Right atrium auricular region (tissue), 2 donors: ENCODE data around the gene CCNI2. TPM values are rescaled to one million over a fixed set of nuclear protein-coding genes. Genes with fewer than 3 reads are reported as not detected.

ENCODE experiments used
- DNase-seq: peaks from one replicate; pipeline ENCODE4 v3.0.0-alpha.2; 2019; ENCODE audit warnings: low spot score
- H3K27ac ChIP-seq, 2 donors: fragments of 200-600 bp; sonication (generic); 1 replicate in 1 of 2; 2 replicates in 1 of 2; pipeline ENCODE4 v1.5.1; 2016 to 2019
- H3K27me3 ChIP-seq, 2 donors: fragments of 200-600 bp; sonication (generic); one replicate each; pipeline versions ENCODE4 v1.5.1 to v1.6.0; 2017 to 2019
- H3K36me3 ChIP-seq: fragments of 200-600 bp; sonication (generic); one replicate; pipeline ENCODE4 v1.5.1; 2016
- H3K4me1 ChIP-seq, 2 donors: fragments of 200-600 bp; sonication (generic); one replicate each; pipeline versions ENCODE4 v1.5.1 to v1.6.0; 2017 to 2019
- H3K4me3 ChIP-seq, 2 donors: fragments of 200-600 bp; sonication (generic); 1 replicate in 1 of 2; 2 replicates in 1 of 2; pipeline ENCODE4 v1.5.1; 2017 to 2019; ENCODE audit warnings: mild to moderate bottlenecking in 1 of 2, moderate library complexity in 1 of 2
- H3K9me3 ChIP-seq, 2 donors: fragments of 200-600 bp; sonication (generic); one replicate each; pipeline ENCODE4 v1.5.1; 2019
- CTCF ChIP-seq, 2 donors: fragments of 200-600 bp; sonication (generic); IDR thresholded peaks; one replicate each; pipeline ENCODE4 v1.5.1; 2019; ENCODE audit warnings: antibody characterized with exemption in 2 of 2
- total RNA-seq, 2 donors: library from RNA; depleted of rRNA; stranded (reverse); fragments of >200 nt; gene quantifications; one replicate each; pipeline ENCODE4 v1.1.0, GENCODE V29; 2016

CCNI2 gene
- total RNA-seq, 2 donors from 2014 or later = not detected

GRCh38 chr5:132761321-132762240 lies 14.4 kb downstream of the CCNI2 start:
- no peaks in the 10 kb centered on the region for H3K9me3 ChIP-seq
- peak; percentile 55 for DNase-seq
- peaks cover 0 to 3% of the 10 kb centered on the region in 2 donors for H3K4me1 ChIP-seq
- H3K27me3 ChIP-seq = no peaks in the 10 kb centered on the region
- peaks cover 81% of the 10 kb centered on the region for H3K36me3 ChIP-seq
- no peak for TF ChIP-seq CTCF (IDR thresholded peaks at IDR 0.05)
- H3K4me3 ChIP-seq = no peak overlapping the region
- no peak overlapping the region for H3K27ac ChIP-seq

GRCh38 chr5:132762246-132763000 lies 15.2 kb downstream of the CCNI2 start:
- DNase-seq = peak; percentile 46
- no peaks in the 10 kb centered on the region for H3K27me3 ChIP-seq
- peaks cover 0 to 11% of the 10 kb centered on the region in 2 donors for H3K4me1 ChIP-seq
- TF ChIP-seq CTCF (IDR thresholded peaks at IDR 0.05) = no peak
- peaks cover 77% of the 10 kb centered on the region for H3K36me3 ChIP-seq
- H3K4me3 ChIP-seq = no peak overlapping the region
- H3K9me3 ChIP-seq = no peaks in the 10 kb centered on the region
- no peak overlapping the region for H3K27ac ChIP-seq

GRCh38 chr5:132763181-132764036 lies 16.2 kb downstream of the CCNI2 start:
- TF ChIP-seq CTCF (IDR thresholded peaks at IDR 0.05) = no peak
- H3K9me3 ChIP-seq = no peaks in the 10 kb centered on the region
- no peak overlapping the region for H3K27ac ChIP-seq
- H3K4me3 ChIP-seq = no peak overlapping the region
- H3K36me3 ChIP-seq = peaks cover 68% of the 10 kb centered on the region
- peaks cover 0 to 21% of the 10 kb centered on the region in 2 donors for H3K4me1 ChIP-seq
- DNase-seq = peak; percentile 42
- H3K27me3 ChIP-seq = no peaks in the 10 kb centered on the region

- Histone ChIP-seq H3K36me3 (peaks cover 62% of the 10 kb centered on the region), H3K4me1 (peaks cover 0 to 22% of the 10 kb centered on the region in 2 donors), H3K27ac (no peak overlapping the region), H3K9me3 (no peaks in the 10 kb centered on the region), H3K27me3 (no peaks in the 10 kb centered on the region), H3K4me3 (no peak overlapping the region)
- TF ChIP-seq CTCF (IDR thresholded peaks at IDR 0.05) = no peak
- peak; percentile 51 for DNase-seq
Measured at GRCh38 chr5:132764051-132764450, 16.8 kb downstream of the CCNI2 start.

- Histone ChIP-seq H3K4me1 (peaks cover 0 to 22% of the 10 kb centered on the region in 2 donors), H3K27ac (no peak overlapping the region), H3K4me3 (no peak overlapping the region), H3K27me3 (no peaks in the 10 kb centered on the region), H3K36me3 (peaks cover 55% of the 10 kb centered on the region), H3K9me3 (no peaks in the 10 kb centered on the region)
- no peak for DNase-seq
- TF ChIP-seq CTCF (IDR thresholded peaks at IDR 0.05) = no peak
Measured at GRCh38 chr5:132764671-132765238, 17.5 kb downstream of the CCNI2 start.
